Testis (tissue), 3 donors: Measurements from ENCODE around the gene BRAF. TPM values are rescaled to one million over a fixed set of nuclear protein-coding genes. Genes with fewer than 3 reads are reported as not detected.
"Not testable (repeated sequence)": the region's sequence is repeated elsewhere in the genome, so short reads cannot be mapped to it uniquely, and the experiment has no call there.

Source experiments
- DNase-seq: peaks from one replicate; pipeline ENCODE4 v3.0.0-alpha.2; 2019
- H3K27ac ChIP-seq, 2 donors: fragments of 200-600 bp; sonication (generic); one replicate each; pipeline ENCODE4 v1.5.1; 2019
- H3K27me3 ChIP-seq: fragments of 200-600 bp; sonication (generic); one replicate; pipeline ENCODE4 v1.5.1; 2019
- H3K36me3 ChIP-seq: fragments of 200-600 bp; sonication (generic); one replicate; pipeline ENCODE4 v1.5.1; 2017; ENCODE audit warnings: low read depth; ENCODE audit errors: missing control alignments
- H3K4me1 ChIP-seq: fragments of 200-600 bp; sonication (generic); one replicate; pipeline ENCODE4 v1.5.1; 2019
- H3K4me3 ChIP-seq, 2 donors: fragments of 200-600 bp; sonication (generic); one replicate each; pipeline ENCODE4 v1.5.1; 2017 to 2019
- H3K9me3 ChIP-seq: fragments of 200-600 bp; sonication (generic); one replicate; pipeline ENCODE4 v1.5.1; 2017
- CTCF ChIP-seq, 3 experiments: fragments of 450-650 bp in 2 of 3; fragments of 200-600 bp in 1 of 3; sonication (generic) in 1 of 3; IDR thresholded peaks; one replicate each; pipeline ENCODE4 v1.5.1; 2016 to 2019; ENCODE audit warnings: antibody characterized with exemption in 3 of 3, mild to moderate bottlenecking in 2 of 3, moderate library complexity in 1 of 3
- POLR2A ChIP-seq: fragments of 450-650 bp; IDR thresholded peaks from one replicate; pipeline ENCODE4 v1.6.1; 2017; ENCODE audit warnings: antibody characterized with exemption, mild to moderate bottlenecking, moderate library complexity
- WGBS, 2 donors: methylation state at CpG; one replicate each; pipeline ENCODE4 v1.1.5; 2018; 5-methylcytosine and 5-hydroxymethylcytosine counted together
- intact Hi-C: fragments of 100-400 bp; cut with DNase I; formaldehyde crosslinking; loops from one replicate; pipeline ENCODE4 v1.15.1; 2023; ENCODE audit warnings: low total_unique reads
- polyA plus RNA-seq: library from polyadenylated mRNA; stranded (reverse); fragments of 350-450 nt; fragmentation: Illumina TruSeq; extraction: RNeasy Lipid Tissue Mini Kit (QIAGEN cat#74804); gene quantifications from one replicate; pipeline ENCODE4 v1.2.3, GENCODE V29; 2014; ENCODE audit warnings: low read depth, low replicate concordance; ENCODE audit not compliant: insufficient read depth
- total RNA-seq, 2 donors: library from RNA; depleted of rRNA; stranded (reverse); fragments of >200 nt; gene quantifications; one replicate each; pipeline ENCODE4 v1.2.3, GENCODE V29; 2016

The BRAF gene
- total and polyA plus RNA-seq, 3 donors from 2014 or later = 63.3 to 124 (median 82.6) TPM

- intact Hi-C loops = no loop called here
- Histone ChIP-seq H3K9me3 (no peaks in the 10 kb centered on the region), H3K27ac (no peak overlapping the region), H3K4me1 (no peaks in the 10 kb centered on the region), H3K36me3 (no peaks in the 10 kb centered on the region), H3K4me3 (no peak overlapping the region), H3K27me3 (no peaks in the 10 kb centered on the region)
- TF ChIP-seq CTCF (IDR thresholded peaks at IDR 0.05) (no peak), POLR2A (no peak)
- 79 to 83% methylated on average over 3 of the region's 3 CpGs for WGBS, 2 donors
- DNase-seq = no peak
Observed at GRCh38 chr7:140754506-140754905, 170.2 kb downstream of the BRAF start.

GRCh38 chr7:140752533-140752932 lies 172.2 kb downstream of the BRAF start:
- TF ChIP-seq POLR2A = no peak
- no peak for TF ChIP-seq CTCF (IDR thresholded peaks at IDR 0.05)
- Histone ChIP-seq H3K36me3 (no peaks in the 10 kb centered on the region), H3K4me1 (no peaks in the 10 kb centered on the region), H3K27me3 (no peaks in the 10 kb centered on the region), H3K9me3 (no peaks in the 10 kb centered on the region), H3K4me3 (no peak overlapping the region), H3K27ac (no peak overlapping the region)
- WGBS, 2 donors = 90 to 95% methylated on average over 1 of the region's 1 CpG
- intact Hi-C loops = no loop called here
- DNase-seq = no peak

GRCh38 chr7:140746751-140747150 lies 178.0 kb downstream of the BRAF start:
- WGBS, 2 donors = 80 to 90% methylated on average over 2 of the region's 2 CpGs
- Histone ChIP-seq H3K4me1 (no peaks in the 10 kb centered on the region), H3K27me3 (no peaks in the 10 kb centered on the region), H3K27ac (no peak overlapping the region), H3K9me3 (no peaks in the 10 kb centered on the region), H3K36me3 (no peaks in the 10 kb centered on the region), H3K4me3 (no peak overlapping the region)
- intact Hi-C loops = no loop called here
- DNase-seq = no peak
- TF ChIP-seq POLR2A = no peak
- no peak for TF ChIP-seq CTCF (IDR thresholded peaks at IDR 0.05)

- H3K36me3 ChIP-seq = no peaks in the 10 kb centered on the region
- no peak overlapping the region for H3K4me3 ChIP-seq
- no peaks in the 10 kb centered on the region for H3K9me3 ChIP-seq
- no peaks in the 10 kb centered on the region for H3K4me1 ChIP-seq
- 88 to 91% methylated on average over 6 of the region's 6 CpGs for WGBS, 2 donors
- intact Hi-C loops = no loop called here
- DNase-seq = no peak
- no peaks in the 10 kb centered on the region for H3K27me3 ChIP-seq
- no peak overlapping the region for H3K27ac ChIP-seq
- no peak for TF ChIP-seq CTCF (IDR thresholded peaks at IDR 0.05)
- no peak for TF ChIP-seq POLR2A
Observed at GRCh38 chr7:140745266-140746058, 179.3 kb downstream of the BRAF start.

GRCh38 chr7:140744005-140744404 lies 180.7 kb downstream of the BRAF start:
- Histone ChIP-seq H3K4me3 (no peak overlapping the region), H3K4me1 (no peaks in the 10 kb centered on the region), H3K27ac (no peak overlapping the region), H3K36me3 (no peaks in the 10 kb centered on the region), H3K27me3 (no peaks in the 10 kb centered on the region), H3K9me3 (no peaks in the 10 kb centered on the region)
- TF ChIP-seq POLR2A (no peak), CTCF (IDR thresholded peaks at IDR 0.05) (no peak)
- DNase-seq = no peak
- WGBS, 2 donors = 75 to 81% methylated on average over 2 of the region's 2 CpGs
- intact Hi-C loops = no loop called here

- intact Hi-C loops, H3K4me1 ChIP-seq, H3K27ac ChIP-seq, DNase-seq, H3K4me3 ChIP-seq, H3K9me3 ChIP-seq, H3K36me3 ChIP-seq, H3K27me3 ChIP-seq: not testable (repeated sequence)
- 100% methylated on average over 2 of the region's 4 CpGs for WGBS, 2 donors
Observed at GRCh38 chr7:140743255-140743654, 181.5 kb downstream of the BRAF start.
